Measurements from ENCODE around the gene PCSK1N. TPM values are rescaled to one million over a fixed set of nuclear protein-coding genes. Genes with fewer than 3 reads are reported as not detected.

The PCSK1N gene
- total and polyA plus RNA-seq, 2 of the 13 experiments (the other 11 are each of a cell fraction or from before 2014, with no cell fraction given): 4.5 to 14.0 TPM

GRCh38 chrX:48831136-48831908, 4.1 kb downstream of the PCSK1N start:
- POLR2A ChIA-PET: no interaction called here
- intact Hi-C loops (cut with micrococcal nuclease; ENCODE audit: unreplicated experiment) (no loop called here), in situ Hi-C loops (cut with HindIII; ENCODE audit: extremely low pct_ligation_motif_present, low pct_unique_long_range_greater_than_20kb) (no loop called here)
- no peak for TF ChIP-seq TEAD3 (CRISPR knock-in tag; optimal IDR thresholded peaks at IDR 0.05; ENCODE audit: borderline replicate concordance)
- no peak for TF ChIP-seq NFYC (CRISPR knock-in tag; IDR thresholded peaks at IDR 0.05)
- no peak for TF ChIP-seq ZBTB21 (CRISPR knock-in tag; IDR thresholded peaks at IDR 0.05)
- no peak for TF ChIP-seq ZNF552 (CRISPR knock-in tag; IDR thresholded peaks at IDR 0.05; ENCODE audit: borderline replicate concordance)
- no peak for TF ChIP-seq HOXD1 (CRISPR knock-in tag; IDR thresholded peaks at IDR 0.05)
- TF ChIP-seq ELF1 (CRISPR knock-in tag; IDR thresholded peaks at IDR 0.05): no peak
- TF ChIP-seq NFIC (IDR thresholded peaks at IDR 0.05; ENCODE audit: low read length): no peak
- no peak for TF ChIP-seq ARHGAP35 (CRISPR knock-in tag; IDR thresholded peaks at IDR 0.05; ENCODE audit: borderline replicate concordance)
- TF ChIP-seq ZNF883 (CRISPR knock-in tag; IDR thresholded peaks at IDR 0.05; ENCODE audit: not compliant biosample characterization): no peak
- no peak for TF ChIP-seq ZNF333 (CRISPR knock-in tag; IDR thresholded peaks at IDR 0.05; ENCODE audit: borderline replicate concordance)
- no peak for TF ChIP-seq EP300 (IDR thresholded peaks at IDR 0.05; ENCODE audit: low read depth in 2 of 2, low read length in 2 of 2)
- no peak for TF ChIP-seq EP300 (CRISPR knock-in tag; IDR thresholded peaks at IDR 0.05; ENCODE audit: borderline replicate concordance)
- no peak for TF ChIP-seq MED1 (CRISPR knock-in tag; IDR thresholded peaks at IDR 0.05)
- TF ChIP-seq ZXDC (CRISPR knock-in tag; IDR thresholded peaks at IDR 0.05): no peak
- TF ChIP-seq KAT7 (CRISPR knock-in tag; IDR thresholded peaks at IDR 0.05; ENCODE audit: borderline replicate concordance): no peak
- no peak for TF ChIP-seq SRY (CRISPR knock-in tag; IDR thresholded peaks at IDR 0.05)
- no peak for TF ChIP-seq ZNF614 (CRISPR knock-in tag; IDR thresholded peaks at IDR 0.05; ENCODE audit: borderline replicate concordance)
- no peak for TF ChIP-seq PAWR (CRISPR knock-in tag; IDR thresholded peaks at IDR 0.05; ENCODE audit: borderline replicate concordance)
- no peak for TF ChIP-seq ZFP36 (IDR thresholded peaks at IDR 0.05; ENCODE audit: borderline replicate concordance, low read depth, low read length, partially characterized antibody)
- TF ChIP-seq SNAI1 (CRISPR knock-in tag; IDR thresholded peaks at IDR 0.05; ENCODE audit: borderline replicate concordance): no peak
- TF ChIP-seq CENPX (CRISPR knock-in tag; IDR thresholded peaks at IDR 0.05): no peak
- H3K27me3 ChIP-seq (ENCODE audit: control insufficient read depth in 1 of 2, insufficient read depth in 2 of 2, low read length in 2 of 2): no peaks in the 10 kb centered on the region
- H4K20me1 ChIP-seq (ENCODE audit: insufficient read depth, low read length): no peaks in the 10 kb centered on the region
- no peak overlapping the region for H3K27ac ChIP-seq (ENCODE audit: extremely low read length, insufficient read depth, low read length)
- no peaks in the 10 kb centered on the region for H3K36me3 ChIP-seq (replicated peaks in 1 of 2; ENCODE audit: control insufficient read depth in 1 of 2, insufficient read depth in 2 of 2, low read length in 2 of 2)
- WGBS (ENCODE audit: low lambda C conversion rate): 98% methylated on average over 15 of the region's 58 CpGs
- peaks cover 10% of the 10 kb centered on the region for H3K79me2 ChIP-seq (ENCODE audit: insufficient read depth, low read length)
- DNase-seq (ENCODE audit: low spot score) (no peak), FAIRE-seq (no peak), ATAC-seq (no peak)
- CTCF ChIA-PET (ENCODE audit: low intra/inter-chr PET ratio, low total read pairs): no interaction called here
- peaks cover 25% of the 10 kb centered on the region for H3K4me1 ChIP-seq (ENCODE audit: insufficient read depth, low read length)
- H3K9me3 ChIP-seq (ENCODE audit: low read length): no peaks in the 10 kb centered on the region
- H3K4me3 ChIP-seq (replicated peaks in 1 of 3; ENCODE audit: insufficient read depth in 1 of 3, low read depth in 2 of 3, low read length in 3 of 3): no peak overlapping the region
- H2AFZ ChIP-seq (ENCODE audit: low read length): no peak overlapping the region
- no peak overlapping the region for H3K9ac ChIP-seq (ENCODE audit: insufficient read depth, low read depth, low read length)
- no peak overlapping the region for H3K4me2 ChIP-seq (ENCODE audit: low read depth, low read length)
- BruUV-seq (replicated peaks): TSS peak; percentile 64
